CD4-positive, alpha-beta T cell treated with Interleukin-21 for 1 hour (primary cell): ENCODE data around the gene DDIT4.
"Not testable (repeated sequence)": the region's sequence is repeated elsewhere in the genome, so short reads cannot be mapped to it uniquely, and the experiment has no call there.

ENCODE experiments used
- DNase-seq: peaks from one replicate; pipeline ENCODE4 v3.0.0-alpha.2; 2020

DDIT4 gene

DNA sequence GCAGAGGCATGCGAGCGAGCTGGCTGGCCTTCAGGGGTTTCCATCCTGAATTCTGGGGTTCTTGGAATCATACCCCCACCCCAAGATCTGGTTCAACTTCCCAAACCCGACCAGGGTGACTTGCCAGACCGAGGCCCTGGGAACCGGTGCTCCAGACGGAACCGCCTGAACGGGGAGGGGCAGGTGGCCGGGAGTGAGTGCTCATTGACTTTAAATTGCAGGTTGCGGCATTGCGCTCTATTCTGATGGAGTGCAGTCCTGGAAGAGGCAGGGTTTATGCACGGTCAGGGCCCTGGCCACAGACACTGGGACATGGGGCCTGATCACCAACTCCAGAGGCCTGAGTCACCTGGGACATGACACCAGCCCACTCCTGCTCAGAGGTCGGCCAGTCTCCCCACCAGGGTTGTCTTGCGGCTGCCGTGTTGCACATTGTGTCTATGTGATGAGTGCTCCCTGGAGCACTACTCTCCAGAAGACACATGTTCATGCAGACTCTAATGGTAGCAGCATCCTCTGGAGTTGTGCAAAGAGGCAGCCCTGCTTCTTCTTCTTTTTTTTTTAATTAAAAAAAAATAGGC is 5.8 kb upstream of the DDIT4 start:
- DNase-seq: no peak

DNA sequence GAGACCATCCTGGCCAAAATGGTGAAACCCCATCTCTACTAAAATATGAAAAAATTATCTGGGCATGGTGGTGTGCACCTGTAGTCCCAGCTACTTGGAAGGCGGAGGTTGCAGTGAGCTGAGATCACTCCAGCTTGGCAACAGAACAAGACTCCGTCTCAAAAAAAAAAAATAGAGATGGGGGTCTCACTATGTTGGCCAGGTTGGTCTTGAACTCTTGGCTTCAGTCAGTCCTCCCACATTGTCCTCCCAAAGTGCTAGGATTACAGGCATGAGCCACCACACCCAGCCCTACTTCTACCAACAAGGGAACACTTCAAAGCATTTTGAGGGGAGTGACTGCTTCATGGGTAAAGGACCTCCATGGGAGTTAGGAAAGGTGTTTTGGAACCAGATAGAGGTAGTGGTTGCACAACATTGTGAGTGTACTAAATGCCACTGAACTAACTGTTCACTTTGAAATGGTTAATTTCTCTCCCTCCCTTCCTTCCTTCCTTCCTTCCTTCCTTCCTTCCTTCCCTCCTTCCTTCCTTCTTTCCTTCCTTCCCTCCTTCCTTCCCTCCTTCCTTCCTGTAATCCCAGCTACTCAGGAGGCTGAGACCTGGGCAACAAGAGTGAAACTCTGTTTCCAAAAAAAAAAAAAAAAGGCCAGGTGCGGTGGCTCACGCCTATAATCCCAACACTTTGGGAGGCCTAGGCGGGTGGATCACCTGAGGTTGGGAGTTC is 5.1 kb upstream of the DDIT4 start:
- not testable (repeated sequence) for DNase-seq

DNA sequence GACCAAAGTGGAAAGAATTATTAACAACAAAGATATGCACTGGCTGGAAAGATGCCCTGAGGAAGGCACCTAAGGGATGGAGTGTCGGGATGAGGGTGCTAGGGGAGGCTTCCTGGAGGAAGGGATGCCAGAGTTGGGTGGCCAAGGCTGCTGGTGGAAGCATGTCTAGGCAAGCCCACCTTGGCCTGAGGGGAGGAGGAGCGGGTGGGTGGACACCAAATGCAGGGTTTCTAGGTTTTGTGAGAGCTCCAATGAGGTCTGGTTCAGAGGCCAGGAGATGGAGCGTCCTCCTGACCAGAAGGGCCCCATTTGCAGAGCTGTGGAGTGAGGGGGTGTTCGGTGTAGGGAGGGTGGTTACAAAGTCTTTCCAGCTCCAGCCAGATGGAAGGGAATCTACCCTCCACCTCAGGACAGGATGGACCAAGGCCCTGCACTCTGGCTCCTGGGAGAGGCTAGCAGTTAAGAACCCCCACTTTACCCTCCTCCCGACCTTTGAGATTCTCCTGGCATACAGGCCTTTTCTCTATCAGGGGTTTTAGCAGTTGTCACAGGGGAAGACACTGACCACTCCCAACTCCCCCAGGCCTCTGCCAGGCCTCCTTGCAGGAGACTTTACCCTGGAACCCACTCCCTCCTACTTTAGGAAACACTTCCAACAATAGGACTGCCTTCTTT is 3.0 kb upstream of the DDIT4 start:
- DNase-seq: no peak

DNA sequence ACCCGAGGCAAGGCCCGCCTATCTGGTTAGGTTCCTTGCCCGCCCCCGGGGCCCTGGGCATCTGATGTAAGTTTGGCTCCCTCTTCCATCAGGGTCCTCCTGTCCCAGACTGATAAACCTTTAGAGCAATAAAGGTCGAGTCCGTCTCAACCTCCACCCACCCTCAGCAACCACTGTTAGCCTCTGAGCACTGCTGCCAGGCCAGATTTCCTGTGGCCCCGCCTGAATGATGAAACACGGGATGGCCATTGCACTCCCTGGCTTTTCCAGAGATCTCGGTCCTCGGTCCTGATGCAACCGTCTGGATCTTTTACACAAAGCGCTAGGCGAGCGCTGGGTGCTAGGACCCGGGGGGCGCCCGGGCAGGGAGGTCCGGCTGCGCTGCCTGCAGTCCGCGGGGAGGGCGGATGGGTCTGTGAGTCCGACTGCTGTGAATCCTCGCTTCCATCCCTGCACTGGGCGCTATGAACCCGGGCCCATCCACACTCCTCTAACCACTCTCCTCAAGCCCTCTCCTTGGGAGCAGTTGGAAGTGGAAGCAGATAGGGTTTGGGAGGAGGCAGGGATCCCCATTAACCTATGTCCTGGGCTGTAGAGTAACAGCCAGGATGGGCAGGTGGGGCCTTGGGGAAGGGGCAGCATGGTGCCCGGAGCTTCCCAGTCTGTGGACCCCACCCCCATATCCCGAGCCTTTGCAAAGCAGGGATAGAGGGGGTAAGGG is 875 bp upstream of the DDIT4 start:
- peak; percentile 35 for DNase-seq

DNA sequence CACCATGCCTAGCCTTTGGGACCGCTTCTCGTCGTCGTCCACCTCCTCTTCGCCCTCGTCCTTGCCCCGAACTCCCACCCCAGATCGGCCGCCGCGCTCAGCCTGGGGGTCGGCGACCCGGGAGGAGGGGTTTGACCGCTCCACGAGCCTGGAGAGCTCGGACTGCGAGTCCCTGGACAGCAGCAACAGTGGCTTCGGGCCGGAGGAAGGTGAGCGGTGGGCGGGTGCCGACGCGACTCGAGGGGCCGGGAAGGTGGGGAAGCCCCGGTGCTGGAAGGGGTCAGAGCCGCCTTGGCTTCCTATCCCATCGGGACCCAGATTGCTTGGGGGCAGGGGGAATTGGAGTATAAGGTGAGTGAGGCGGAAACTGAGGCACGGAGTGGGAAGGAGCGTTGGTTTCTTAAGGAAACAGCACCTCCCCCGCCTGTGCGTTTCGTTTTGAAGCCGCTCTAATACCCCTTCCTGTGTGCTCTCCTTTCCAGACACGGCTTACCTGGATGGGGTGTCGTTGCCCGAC is 547 bp downstream of the DDIT4 start:
- DNase-seq: no peak

DNA sequence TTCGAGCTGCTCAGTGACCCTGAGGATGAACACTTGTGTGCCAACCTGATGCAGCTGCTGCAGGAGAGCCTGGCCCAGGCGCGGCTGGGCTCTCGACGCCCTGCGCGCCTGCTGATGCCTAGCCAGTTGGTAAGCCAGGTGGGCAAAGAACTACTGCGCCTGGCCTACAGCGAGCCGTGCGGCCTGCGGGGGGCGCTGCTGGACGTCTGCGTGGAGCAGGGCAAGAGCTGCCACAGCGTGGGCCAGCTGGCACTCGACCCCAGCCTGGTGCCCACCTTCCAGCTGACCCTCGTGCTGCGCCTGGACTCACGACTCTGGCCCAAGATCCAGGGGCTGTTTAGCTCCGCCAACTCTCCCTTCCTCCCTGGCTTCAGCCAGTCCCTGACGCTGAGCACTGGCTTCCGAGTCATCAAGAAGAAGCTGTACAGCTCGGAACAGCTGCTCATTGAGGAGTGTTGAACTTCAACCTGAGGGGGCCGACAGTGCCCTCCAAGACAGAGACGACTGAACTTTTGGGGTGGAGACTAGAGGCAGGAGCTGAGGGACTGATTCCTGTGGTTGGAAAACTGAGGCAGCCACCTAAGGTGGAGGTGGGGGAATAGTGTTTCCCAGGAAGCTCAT is 1.1 kb downstream of the DDIT4 start:
- peak; percentile 78 for DNase-seq

DNA sequence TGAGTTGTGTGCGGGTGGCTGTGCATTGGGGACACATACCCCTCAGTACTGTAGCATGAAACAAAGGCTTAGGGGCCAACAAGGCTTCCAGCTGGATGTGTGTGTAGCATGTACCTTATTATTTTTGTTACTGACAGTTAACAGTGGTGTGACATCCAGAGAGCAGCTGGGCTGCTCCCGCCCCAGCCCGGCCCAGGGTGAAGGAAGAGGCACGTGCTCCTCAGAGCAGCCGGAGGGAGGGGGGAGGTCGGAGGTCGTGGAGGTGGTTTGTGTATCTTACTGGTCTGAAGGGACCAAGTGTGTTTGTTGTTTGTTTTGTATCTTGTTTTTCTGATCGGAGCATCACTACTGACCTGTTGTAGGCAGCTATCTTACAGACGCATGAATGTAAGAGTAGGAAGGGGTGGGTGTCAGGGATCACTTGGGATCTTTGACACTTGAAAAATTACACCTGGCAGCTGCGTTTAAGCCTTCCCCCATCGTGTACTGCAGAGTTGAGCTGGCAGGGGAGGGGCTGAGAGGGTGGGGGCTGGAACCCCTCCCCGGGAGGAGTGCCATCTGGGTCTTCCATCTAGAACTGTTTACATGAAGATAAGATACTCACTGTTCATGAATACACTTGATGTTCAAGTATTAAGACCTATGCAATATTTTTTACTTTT is 1.8 kb downstream of the DDIT4 start:
- peak; percentile 38 for DNase-seq

DNA sequence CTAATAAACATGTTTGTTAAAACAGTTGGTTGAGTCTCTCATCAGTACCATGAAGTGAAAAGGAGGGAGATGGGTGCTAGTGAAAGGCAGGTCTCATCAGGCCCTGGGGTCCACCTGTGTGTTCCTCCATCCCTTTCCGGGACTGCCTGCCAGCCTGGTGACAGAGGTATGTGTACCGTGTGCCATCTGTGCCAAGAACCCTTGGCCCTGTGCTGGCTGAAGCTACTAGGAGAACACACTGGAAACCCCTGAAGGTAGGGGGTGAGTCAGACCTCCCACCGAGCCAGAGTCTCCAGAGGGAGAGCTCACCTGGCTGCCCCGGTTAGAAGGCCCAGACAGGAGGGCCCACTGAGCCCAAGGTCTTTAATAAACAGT is 2.3 kb downstream of the DDIT4 start:
- peak; percentile 33 for DNase-seq

DNA sequence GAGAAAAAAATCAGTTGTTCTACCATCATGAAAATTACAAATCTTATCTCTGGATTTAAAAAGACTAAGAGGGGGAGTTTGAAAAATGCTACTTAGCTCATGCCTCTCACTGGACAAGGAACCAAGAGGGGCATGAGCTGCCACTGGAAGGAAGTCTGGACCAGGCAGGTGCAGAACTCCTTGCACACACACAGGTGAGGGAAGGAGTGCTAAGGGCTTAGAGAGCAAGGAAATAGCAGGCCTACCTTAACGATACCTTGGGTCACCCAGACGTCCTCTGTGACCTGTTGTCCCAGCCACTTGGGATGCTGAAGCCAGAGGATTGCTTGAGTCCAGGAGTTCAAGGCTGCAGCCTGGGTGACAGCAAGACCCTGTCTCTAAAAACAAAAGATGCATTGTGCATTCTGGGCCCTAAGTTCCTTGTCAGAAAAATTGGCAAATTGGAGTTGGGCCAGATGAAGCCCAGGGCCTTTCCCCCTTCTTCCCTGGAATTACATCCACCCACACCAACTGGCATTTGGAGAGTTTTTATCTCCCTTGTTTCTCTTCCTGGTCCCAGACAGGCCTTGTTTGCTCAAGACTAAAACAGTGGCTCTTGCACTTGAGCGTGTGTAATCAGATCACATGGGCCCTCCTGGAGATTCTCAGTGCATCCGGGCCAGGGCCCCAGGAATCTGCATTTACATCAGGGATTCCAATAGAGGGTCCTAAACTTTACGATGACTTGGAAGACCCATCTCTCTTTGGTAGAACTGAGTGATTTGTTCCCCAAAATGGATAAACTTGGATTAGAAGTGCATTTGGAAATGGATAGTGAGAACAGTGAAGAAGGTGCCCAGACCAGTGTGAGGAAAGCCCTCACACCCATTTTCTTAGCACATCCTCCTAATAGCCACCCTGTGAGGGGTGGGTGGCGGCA is 3.0 kb downstream of the DDIT4 start:
- peak; percentile 26 for DNase-seq

DNA sequence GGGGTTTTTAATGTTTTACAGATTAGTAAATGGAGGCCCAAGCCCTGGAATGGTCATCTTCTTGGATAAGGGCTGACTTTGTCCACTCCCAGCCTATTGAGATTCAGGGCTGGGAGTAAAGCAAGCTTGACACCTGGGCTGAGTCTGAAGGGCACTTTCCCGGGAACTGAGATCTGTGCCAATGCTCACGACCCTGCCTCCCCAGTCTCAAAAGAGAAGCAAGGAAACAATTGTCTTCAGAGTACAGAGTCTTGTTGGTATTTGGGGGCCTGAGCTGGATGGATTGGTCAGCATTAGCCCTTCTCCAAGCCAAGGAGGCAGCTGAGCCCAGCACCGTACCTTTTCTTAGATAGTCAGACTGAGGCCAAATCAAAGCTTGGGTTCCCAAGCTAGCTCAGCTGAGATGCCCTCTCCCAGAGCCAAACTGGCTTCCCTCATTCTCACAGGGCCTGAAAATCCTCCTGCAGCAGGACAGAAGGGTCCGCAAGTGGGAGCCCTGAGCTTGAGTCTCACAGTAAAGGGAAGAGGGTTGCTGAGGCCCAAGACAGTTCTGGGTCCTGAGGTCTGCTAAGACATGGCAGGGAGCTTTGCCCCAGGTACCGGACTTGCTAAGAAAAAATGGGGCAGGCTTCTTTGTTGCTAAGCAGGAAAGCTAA is 3.7 kb downstream of the DDIT4 start:
- no peak for DNase-seq

DNA sequence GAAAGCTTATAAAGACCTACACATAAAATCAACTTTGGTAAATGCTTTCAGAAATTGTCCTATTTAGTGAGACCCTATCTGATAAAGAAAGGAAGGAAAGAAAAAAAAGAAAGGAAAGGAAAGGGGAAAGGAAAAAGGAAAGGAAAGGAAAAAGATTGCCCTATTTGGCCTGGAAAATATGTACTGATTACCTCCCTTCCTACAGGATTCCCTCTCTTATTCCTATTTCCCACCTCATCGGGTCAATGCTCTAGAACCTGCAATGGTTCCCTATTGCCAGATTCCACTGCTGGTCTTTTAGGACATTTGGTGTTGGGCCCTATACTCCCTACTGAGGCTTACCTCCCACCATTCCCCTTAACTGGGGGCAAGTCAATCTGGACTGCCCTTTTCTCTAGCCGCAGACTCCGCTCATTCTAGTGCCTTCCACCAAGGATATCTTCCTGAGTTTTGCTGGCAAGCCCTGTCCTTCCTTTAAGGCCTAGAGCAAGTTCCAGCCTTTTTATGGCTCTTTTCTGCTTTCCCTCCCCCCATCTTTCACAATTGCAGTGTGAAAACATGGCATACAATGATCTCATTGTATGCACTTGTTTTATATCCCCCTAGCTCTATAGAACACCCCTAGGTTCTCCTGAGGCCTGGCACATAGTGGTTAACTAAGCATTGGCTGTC is 4.4 kb downstream of the DDIT4 start:
- DNase-seq: no peak

DNA sequence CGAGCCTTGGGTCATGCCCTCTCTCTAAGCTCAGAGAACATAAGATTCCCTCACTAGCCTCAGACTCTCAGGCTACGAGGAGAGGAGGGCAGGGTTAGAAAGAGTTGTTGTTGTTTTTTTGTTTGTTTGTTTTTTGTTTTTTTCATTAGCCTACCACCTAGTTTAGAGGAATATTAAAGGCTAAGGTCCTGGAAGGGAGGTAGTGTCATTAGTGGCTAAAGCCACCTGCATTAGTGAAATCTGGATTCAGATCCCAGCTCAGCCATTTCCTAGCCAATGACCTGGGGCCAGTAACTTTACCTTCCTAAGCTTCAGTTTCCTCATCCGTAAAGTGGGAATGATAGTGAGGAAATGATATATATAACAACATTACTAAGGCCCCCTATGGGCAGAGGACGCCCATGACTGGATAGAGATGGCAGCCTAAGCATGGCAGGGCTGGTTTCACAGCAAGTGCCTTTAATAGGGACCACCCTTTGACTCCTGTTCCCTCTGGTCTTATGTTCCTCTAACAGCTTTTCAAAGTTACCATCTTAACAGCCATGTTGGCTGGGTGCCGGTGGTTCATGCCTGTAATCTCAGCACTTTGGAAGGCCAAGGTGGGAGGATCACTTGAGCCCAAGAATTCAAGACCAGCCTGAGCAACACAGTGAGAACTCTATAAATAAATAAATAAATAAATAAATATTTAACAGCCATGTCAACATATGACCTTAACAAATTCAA is 5.1 kb downstream of the DDIT4 start:
- DNase-seq: no peak

DNA sequence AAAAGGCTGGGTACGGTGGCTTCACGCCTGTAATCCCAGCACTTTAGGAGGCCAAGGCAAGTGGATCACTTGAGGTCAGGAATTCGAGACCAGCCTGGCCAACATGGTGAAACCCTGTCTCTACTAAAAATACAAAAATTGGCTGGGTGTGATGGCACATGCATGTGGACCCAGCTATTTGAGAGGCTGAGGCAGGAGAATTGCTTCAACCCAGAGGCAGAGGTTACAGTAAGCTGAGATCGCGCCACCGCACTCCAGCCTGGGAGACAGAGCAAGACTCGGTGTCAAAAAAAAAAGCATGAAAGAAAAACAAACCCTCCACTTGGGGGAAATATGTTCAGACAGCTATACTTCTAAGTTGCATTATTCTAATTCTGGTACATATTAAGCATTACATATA is 5.9 kb downstream of the DDIT4 start:
- DNase-seq: not testable (repeated sequence)

DNA sequence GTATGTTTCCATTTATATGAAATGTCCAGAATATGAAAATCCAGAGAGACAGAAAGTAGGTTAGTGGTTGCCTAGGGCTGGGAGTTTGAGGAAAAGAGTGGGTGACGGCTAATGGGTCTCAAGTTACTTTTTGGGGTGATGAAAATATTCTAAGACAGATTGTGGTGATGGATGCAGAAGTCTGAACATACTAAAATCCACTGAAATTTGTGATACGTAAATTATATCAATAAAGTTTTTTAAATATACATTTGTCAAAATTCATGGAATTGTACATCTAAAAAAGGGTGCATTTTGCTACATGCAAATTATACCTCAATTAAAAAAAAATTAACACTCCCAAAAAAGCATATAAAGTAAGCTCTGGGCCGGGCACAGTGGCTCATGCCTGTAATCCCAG is 9.4 kb downstream of the DDIT4 start:
- no peak for DNase-seq

DNA sequence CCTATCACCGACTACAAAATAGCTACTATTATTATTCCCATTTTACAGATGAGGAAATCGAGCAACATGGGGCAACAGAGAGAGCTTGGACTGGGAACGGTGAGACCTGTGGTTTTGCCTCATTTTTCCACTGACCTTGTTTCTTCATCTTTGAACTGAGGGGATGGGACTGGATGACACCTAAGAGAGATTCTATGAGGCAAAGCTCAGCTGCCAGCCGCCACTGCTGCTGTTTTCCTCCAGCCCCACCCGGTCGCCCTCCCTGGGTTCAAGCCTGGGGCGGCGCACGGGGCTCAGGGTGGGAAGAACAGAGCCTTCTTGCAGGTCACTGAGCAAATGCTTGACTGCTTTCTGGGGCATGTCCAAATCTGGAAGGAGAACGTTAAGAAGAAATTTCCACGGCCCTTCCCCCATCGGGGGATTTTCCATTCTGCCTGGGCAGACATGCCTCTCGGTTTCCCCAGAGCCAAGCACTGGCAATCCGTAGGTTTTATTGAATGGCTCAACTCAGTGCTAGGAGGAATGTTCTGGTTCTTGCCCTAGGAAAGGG is 12.3 kb downstream of the DDIT4 start:
- DNase-seq: no peak

DNA sequence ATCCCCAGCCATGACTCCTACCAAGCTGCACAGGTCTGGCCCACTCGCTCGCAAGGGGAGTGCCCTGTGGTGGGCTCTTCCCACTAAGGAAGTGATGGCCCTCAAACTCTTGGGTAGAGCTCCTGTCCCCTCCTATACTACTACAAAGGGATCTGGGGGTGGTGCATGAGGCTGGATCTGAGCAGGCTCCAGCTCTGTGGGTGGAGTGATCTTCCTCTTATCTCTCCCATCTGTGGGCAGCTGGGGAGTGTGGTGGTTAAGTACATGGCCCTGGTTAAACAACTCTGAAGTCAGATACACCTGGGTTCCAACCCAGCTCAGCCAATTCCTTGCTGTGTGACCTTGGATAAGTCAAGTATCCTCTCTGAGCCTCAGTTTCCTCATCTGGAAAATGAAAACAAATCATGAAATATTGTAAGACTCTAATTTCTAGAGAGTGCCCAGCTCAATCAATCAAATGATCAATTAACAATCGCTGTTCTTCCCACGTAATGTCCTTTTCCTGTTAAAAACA is 17.4 kb downstream of the DDIT4 start:
- DNase-seq: peak; percentile 75

DNA sequence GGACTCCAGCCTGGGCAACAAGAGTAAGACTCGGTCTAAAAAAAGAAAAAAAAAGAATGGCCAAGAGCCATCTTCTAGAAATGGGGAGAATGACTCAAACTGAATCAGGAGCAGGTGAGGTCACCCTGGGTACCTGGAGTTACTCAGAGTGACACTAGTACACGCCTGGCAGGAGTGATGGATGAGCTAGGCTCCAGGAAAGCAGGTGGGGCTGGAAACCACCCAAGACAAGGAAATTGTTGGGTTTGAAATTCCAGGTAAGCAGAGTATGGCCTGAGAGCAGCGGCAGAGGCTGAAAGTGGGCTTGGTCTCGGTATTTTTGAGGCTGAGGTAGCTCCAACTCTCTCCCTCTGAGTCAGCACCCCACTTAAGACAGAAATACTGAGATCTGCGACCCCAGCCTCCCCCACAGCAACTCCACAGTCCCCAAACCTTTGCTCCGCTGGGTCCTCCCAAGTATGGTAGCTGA is 18.5 kb downstream of the DDIT4 start:
- DNase-seq: no peak

DNA sequence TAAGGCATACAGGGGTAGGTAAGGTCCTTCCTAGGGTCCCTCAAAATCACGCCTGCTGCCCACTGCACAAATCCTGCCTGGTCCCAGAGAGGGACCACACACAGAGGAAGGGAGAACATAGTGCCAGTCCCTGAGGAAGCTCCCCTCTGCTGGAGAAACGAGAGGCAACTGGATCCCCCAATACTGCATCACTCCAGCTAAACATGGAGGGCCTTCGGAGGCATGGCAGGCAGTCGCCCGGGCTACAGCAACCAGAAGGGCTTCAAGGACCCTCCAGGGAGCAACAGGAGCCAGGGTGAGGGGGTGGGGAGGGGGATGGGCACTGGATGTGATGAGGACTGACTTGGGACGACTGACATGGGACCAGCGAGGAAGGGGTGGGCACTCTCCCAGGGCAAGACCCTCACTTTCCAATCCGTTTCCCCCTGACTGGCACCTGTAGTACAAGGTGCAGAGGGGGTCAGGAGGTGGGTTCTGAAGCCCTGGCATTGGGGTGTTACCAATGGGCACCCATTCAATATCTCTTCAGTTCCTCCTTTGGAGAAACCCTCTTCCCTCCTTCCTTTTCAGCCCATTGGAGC is 21.7 kb downstream of the DDIT4 start:
- no peak for DNase-seq
